GM21717 (cell line): ENCODE results near the gene GRB10.
"Not testable (repeated sequence)": the region's sequence is repeated elsewhere in the genome, so short reads cannot be mapped to it uniquely, and the experiment has no call there.

Experiments used
- ATAC-seq: cut with Tn5 transposase; IDR thresholded peaks from one replicate; pipeline ENCODE4 v1.9.1; 2021; ENCODE audit warnings: mild to moderate bottlenecking, moderate library complexity; ENCODE audit not compliant: unreplicated experiment

Gene GRB10

GRCh38 chr7:50558294-50559053, 224.2 kb downstream of the GRB10 start:
- no peak for ATAC-seq

- no peak for ATAC-seq
These were observed 225.6 kb downstream of the GRB10 start for GRCh38 chr7:50557099-50557498.

- ATAC-seq: no peak
These were observed 226.3 kb downstream of the GRB10 start for GRCh38 chr7:50556247-50556991.

- no peak for ATAC-seq
These were observed 227.0 kb downstream of the GRB10 start for GRCh38 chr7:50555594-50556140.

- ATAC-seq: no peak
These were observed 228.0 kb downstream of the GRB10 start for GRCh38 chr7:50554431-50555322.

- ATAC-seq: no peak
These were observed 228.7 kb downstream of the GRB10 start for GRCh38 chr7:50553973-50554372.

- ATAC-seq: no peak
These were observed 229.8 kb downstream of the GRB10 start for GRCh38 chr7:50552921-50553320.

GRCh38 chr7:50552139-50552538, 230.6 kb downstream of the GRB10 start:
- no peak for ATAC-seq

- not testable (repeated sequence) for ATAC-seq
These were observed 237.1 kb downstream of the GRB10 start for GRCh38 chr7:50545613-50546012.

- no peak for ATAC-seq
These were observed 237.7 kb downstream of the GRB10 start for GRCh38 chr7:50544992-50545391.

GRCh38 chr7:50543776-50544442, 238.8 kb downstream of the GRB10 start:
- no peak for ATAC-seq

- no peak for ATAC-seq
These were observed 240.6 kb downstream of the GRB10 start for GRCh38 chr7:50542132-50542531.

- ATAC-seq: no peak
These were observed 241.7 kb downstream of the GRB10 start for GRCh38 chr7:50540785-50541579.
